Stimulated activated CD4-positive, alpha-beta T cell treated with anti-CD3 and anti-CD28 coated beads, Interleukin-15, amount 100 ng/mL, for 1 hour (primary cell): Measurements from ENCODE around the gene CENPT.
"Not testable (repeated sequence)": the region's sequence is repeated elsewhere in the genome, so short reads cannot be mapped to it uniquely, and the experiment has no call there.

ENCODE experiments used
- DNase-seq, 2 donors: peaks; one replicate each; pipeline ENCODE4 v3.0.0-alpha.2; 2020; ENCODE audit warnings: low read depth in 1 of 2, low spot score in 1 of 2

The CENPT gene

GRCh38 chr16:67877064-67877463 lies 29.6 kb upstream of the CENPT start:
- no peak for DNase-seq

GRCh38 chr16:67874372-67874771 lies 26.9 kb upstream of the CENPT start:
- DNase-seq, result no peak

DNA sequence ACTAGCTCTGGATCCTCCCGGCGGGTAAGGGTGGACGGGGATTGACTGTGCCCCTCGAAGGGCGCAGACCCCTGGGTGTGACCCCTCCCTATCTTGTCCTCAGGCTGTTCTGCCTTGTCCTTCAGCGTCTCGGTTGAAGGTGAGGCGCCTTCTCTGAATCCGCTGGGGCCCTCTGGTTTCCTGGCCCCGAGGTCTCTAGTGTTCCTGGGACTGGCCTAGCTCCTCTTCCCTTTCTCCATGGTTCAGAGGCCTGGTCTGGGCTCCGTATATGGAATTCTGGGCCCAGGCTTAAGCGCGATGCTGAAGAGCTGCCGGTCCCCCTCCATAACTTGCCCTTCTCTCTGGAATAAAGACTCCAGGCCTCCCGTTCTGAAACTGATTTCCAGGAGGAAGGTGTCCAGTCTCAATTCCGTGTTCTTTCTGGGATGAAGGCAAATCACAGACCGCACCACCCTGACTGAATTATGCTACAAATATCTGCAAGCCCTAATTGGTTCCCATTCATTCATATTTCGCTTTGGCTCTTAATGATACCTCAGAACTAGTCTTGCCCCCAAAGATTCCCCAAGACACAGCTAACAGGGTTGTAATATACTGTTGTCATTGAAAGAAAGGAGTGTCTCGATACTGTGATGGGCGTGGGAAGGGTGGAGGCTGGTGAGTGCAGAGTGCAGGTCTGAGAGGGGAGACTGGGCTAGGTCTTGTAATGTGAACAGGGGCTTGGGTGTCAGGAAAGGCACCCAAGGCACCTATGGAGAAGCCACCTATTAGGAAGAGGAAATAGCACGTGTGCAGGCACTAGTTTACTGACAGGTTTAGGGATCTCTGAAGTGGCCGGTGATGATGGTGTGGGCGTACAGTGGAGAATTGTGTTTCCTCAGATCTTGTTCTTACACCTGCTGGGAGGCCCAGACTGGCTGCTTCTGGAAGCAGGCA lies 26.2 kb upstream of the CENPT start:
- no peak for DNase-seq

- peak; percentile 81 to 84 for DNase-seq
Measured at GRCh38 chr16:67872631-67873434, 25.3 kb upstream of the CENPT start, which contains the start of gene EDC4. Gene EDC4 (plus strand): TSS chr16:67873052. CDS start chr16:67873262, 210 bp downstream.

DNA sequence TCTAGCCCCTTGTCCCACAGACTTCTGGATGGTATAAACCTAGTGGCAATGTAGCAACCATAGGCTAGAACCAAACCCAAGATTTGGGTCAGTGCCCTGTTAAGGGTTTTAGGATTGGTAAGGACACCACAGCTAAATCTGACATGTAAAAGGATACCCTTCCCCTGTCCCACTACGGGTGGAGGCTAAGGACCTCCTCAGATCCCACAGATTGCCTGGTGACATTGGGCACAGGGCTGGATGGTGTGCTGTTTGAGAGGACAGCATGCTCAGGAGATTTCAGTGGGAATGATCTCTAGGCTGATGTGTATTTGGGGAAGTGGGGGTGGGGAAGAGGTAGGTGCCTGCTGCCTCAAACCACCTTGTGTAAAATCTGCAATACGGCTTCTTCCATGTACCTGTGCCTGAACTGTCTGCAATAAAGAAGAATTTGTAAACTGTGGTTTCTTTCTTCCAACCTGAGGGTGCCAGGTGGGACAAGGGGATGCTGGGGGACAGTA lies 24.7 kb upstream of the CENPT start:
- no peak for DNase-seq

GRCh38 chr16:67871256-67871655 lies 23.8 kb upstream of the CENPT start:
- DNase-seq, result no peak

GRCh38 chr16:67869653-67870052 lies 22.2 kb upstream of the CENPT start:
- DNase-seq, result no peak

GRCh38 chr16:67868290-67868689 lies 20.8 kb upstream of the CENPT start:
- DNase-seq, result no peak

- no peak for DNase-seq
Measured at GRCh38 chr16:67865318-67865717, 17.8 kb upstream of the CENPT start.

DNA sequence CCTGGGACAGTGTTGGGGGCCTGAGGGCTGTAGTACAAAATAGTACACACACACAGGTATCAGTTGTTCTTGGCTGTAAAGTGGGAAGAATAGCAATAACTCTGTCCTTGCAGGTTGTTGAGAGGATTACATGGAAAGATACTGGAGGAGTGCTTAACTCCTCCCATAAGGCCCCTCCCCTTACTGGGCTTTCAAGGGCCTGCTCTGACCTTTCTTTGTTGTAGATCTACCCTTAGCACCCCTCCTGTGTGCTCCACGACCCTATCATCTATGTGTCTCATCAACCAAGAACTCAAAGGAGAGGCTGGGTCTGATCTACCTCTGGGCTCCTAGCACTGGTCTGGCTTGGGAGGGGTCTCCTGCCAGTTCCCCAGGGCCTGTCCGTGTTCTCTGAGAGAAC lies 17.1 kb upstream of the CENPT start:
- DNase-seq, result no peak

DNA sequence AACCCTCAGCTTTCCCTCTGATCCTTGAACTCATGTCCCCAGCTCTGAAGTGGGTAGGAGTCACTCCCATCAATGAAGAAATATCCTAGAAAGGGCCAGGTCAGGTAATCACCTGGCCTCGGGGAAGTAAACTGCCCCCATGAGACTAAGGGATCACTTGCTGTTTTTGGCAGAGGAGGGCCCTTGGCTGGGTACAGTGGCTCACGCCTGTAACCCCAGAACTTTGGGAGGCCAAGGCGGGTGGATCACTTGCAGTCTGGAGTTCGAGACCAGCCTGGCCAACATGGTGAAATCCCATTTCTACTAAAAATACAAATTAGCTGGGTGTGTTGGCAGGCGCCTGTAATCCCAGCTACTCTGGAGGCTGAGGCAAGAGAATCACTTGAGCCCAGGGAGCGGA lies 16.6 kb upstream of the CENPT start:
- not testable (repeated sequence) for DNase-seq

DNA sequence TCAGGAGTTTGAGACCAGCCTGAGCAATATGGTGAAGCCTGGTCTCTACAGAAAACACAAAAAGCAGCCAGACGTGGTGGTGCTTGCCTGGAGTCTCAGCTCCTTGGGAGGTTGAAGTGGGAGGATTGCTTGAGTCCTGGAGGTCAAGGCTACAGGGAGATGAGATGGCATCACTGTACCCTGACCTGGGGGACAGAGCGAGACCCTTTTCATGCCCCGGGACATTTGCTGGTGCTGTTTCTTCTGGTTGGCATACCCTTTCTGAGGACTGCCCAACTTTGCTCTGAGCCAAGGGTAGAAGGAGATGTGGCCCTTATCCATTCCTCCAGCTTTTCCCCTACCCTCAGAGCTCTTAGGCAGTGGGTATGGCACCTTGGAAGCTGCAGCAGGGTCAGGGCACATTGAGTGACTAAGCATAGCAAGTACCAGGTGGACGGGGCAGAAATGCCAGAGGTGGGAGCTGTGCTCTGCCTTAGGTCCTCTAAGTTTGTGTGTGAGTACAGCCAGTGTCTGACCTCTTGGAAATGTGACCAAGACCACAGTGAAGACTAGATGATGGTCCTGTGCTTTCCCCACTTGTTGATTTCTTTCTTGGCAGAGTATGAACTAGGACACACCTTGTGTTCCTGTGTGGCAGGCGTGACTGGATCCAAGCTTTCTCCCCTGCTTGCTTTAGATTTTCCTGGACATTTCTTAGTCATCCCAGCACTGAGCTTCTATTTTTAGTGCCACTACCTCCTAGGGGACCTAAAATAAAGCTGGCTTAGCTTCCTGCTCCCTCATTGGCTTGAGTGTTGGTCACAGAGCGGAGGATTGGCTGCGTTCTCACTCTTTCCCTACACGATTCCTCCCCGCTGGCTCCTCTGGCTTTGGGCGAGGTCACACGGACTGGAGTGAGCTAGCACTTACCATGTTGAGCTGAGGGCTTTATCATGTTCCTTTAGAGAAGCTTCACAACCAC lies 15.4 kb upstream of the CENPT start:
- DNase-seq, result no peak

DNA sequence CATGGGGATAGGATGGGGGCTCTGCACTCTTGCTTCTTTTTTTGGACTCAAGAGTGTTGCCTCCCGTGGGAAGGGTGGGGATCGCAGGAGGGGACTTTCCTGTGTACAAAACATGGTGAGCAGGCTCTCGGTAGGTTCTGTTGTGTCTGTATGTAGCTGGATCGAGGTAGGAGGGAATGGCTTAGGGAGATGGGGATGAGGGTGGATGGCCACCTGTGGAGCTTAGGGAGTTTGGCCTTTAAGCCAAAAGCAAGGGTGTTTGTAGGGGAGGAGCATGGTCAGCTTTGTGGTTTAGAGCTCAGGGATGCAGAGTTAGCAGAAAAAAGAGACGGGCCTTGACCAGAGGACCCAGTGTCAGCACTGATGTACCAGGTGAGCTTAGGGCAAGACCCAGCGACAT lies 14.4 kb upstream of the CENPT start:
- DNase-seq, result no peak

GRCh38 chr16:67860589-67861398 lies 13.3 kb upstream of the CENPT start:
- DNase-seq, result no peak

DNA sequence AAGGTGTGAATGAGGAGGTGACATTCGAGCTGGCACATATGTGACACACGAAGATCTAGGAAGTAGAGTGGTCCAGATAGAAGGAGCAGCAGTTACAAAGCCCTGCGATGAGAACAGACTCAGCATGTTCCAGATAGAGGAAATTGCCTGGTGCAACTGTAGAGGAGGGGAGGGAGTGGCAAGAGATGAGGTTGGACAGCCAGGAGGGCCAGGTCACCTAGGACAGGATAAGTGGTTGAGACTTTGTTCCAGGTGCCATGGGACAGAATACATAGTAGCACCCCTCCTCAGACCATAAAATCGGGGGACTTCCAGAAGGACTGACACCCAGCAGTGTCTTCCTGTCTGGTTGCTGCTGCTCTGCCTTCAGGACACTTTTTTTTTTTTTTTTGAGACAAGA lies 11.0 kb upstream of the CENPT start:
- no peak for DNase-seq

GRCh38 chr16:67857547-67858233 lies 10.2 kb upstream of the CENPT start:
- DNase-seq, result no peak

DNA sequence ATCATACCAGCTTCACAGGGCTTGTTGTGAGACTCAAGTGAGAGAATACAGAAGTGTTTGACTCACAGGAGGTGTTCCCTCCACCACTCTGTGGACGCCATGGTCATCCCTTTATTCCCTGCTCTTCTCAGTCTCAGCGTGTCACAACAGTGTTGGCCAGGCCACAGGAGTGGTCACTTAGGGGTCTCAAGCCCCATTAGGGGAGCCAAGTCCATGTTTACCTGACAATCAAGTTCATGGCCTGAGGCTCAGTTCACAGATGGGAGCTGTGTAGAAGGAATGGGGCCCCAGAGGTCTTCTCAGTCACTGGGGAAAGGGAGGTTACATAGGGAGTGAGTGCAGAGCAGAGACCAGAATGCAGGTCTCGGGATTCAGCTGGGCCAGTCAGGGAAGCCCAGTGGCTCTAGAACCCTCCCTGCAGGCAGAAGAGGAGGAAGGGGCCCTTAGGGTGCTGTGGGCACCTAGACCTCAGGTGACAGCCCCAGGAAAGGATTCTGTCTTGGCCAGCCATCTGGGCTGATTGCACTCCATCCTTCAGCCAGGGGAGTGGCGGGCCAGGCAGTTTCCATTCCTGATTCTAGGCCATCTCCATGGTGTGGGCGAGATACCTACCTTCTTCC lies 9.5 kb upstream of the CENPT start:
- DNase-seq, result no peak

- DNase-seq, result no peak
Measured at GRCh38 chr16:67855789-67856188, 8.3 kb upstream of the CENPT start.

- no peak for DNase-seq
Measured at GRCh38 chr16:67853670-67854069, 6.2 kb upstream of the CENPT start.
